H9 (cell line): ENCODE measurements around the gene SYDE2. TPM values are rescaled to one million over a fixed set of nuclear protein-coding genes. Genes with fewer than 3 reads are reported as not detected.

ENCODE experiments used
- DNase-seq: peaks from one replicate; pipeline ENCODE4 v3.0.0-alpha.2; 2017
- H2AFZ ChIP-seq: one replicate; pipeline ENCODE4 v1.6.1; 2013; ENCODE audit warnings: mild to moderate bottlenecking, low read length, control low read depth, moderate library complexity
- H2AK5ac ChIP-seq: 2 replicates; pipeline ENCODE4 v1.6.1; 2013; ENCODE audit warnings: low read length, control low read depth, mixed read lengths; ENCODE audit not compliant: insufficient read length
- H2BK120ac ChIP-seq: one replicate; pipeline ENCODE4 v1.6.1; 2013; ENCODE audit warnings: low read depth, mild to moderate bottlenecking, low read length, control low read depth, inconsistent platforms; ENCODE audit not compliant: poor library complexity, severe bottlenecking
- H2BK12ac ChIP-seq: 2 replicates; pipeline ENCODE4 v1.6.1; 2013; ENCODE audit warnings: low read length, control low read depth, mixed read lengths, low read depth; ENCODE audit not compliant: insufficient read length
- H2BK15ac ChIP-seq: 2 replicates; pipeline ENCODE4 v1.6.1; 2013; ENCODE audit warnings: low read depth, low read length, control low read depth
- H2BK20ac ChIP-seq: one replicate; pipeline ENCODE4 v1.6.1; 2013; ENCODE audit warnings: low read depth, mild to moderate bottlenecking, low read length, control low read depth, inconsistent platforms; ENCODE audit not compliant: poor library complexity, severe bottlenecking
- H2BK5ac ChIP-seq: 2 replicates; pipeline ENCODE4 v1.6.1; 2013; ENCODE audit warnings: low read length, control low read depth, mixed read lengths; ENCODE audit not compliant: insufficient read length
- H3K14ac ChIP-seq: 2 replicates; pipeline ENCODE4 v1.6.1; 2013; ENCODE audit warnings: low read length, control low read depth; ENCODE audit not compliant: insufficient read depth
- H3K18ac ChIP-seq: 2 replicates; pipeline ENCODE4 v1.6.1; 2013; ENCODE audit warnings: low read depth, mild to moderate bottlenecking, mixed read lengths, low read length, control low read depth; ENCODE audit not compliant: insufficient read length
- H3K23ac ChIP-seq: 2 replicates; pipeline ENCODE4 v1.6.1; 2013; ENCODE audit warnings: low read length, control low read depth, mixed read lengths, low read depth; ENCODE audit not compliant: insufficient read length
- H3K23me2 ChIP-seq: 2 replicates; pipeline ENCODE4 v1.6.1; 2013; ENCODE audit warnings: low read depth, mild to moderate bottlenecking, mixed read lengths, low read length, control low read depth; ENCODE audit not compliant: insufficient read length, poor library complexity, severe bottlenecking
- H3K27ac ChIP-seq: 2 replicates; pipeline ENCODE4 v1.5.1; 2013; ENCODE audit warnings: low read length, control low read depth, mixed read lengths, low read depth; ENCODE audit not compliant: insufficient read length
- H3K27me3 ChIP-seq: 2 replicates; pipeline ENCODE4 v1.6.1; 2013; ENCODE audit warnings: low read length, control low read depth, inconsistent platforms; ENCODE audit not compliant: insufficient read depth
- H3K4ac ChIP-seq: 2 replicates; pipeline ENCODE4 v1.6.1; 2013; ENCODE audit warnings: low read depth, mild to moderate bottlenecking, control low read depth, inconsistent platforms, low read length, moderate library complexity
- H3K4me1 ChIP-seq: 2 replicates; pipeline ENCODE4 v1.6.1; 2013; ENCODE audit warnings: low read length, control low read depth, inconsistent platforms; ENCODE audit not compliant: insufficient read depth
- H3K4me2 ChIP-seq: 2 replicates; pipeline ENCODE4 v1.6.1; 2013; ENCODE audit warnings: low read length, control low read depth, mixed read lengths; ENCODE audit not compliant: insufficient read length, insufficient read depth
- H3K56ac ChIP-seq: 2 replicates; pipeline ENCODE4 v1.6.1; 2013; ENCODE audit warnings: low read depth, mild to moderate bottlenecking, mixed read lengths, low read length, control low read depth; ENCODE audit not compliant: insufficient read length
- H3K79me1 ChIP-seq: 2 replicates; pipeline ENCODE4 v1.6.1; 2013; ENCODE audit warnings: low read depth, mild to moderate bottlenecking, moderate library complexity, low read length, control low read depth, inconsistent platforms; ENCODE audit not compliant: insufficient read depth, poor library complexity, severe bottlenecking
- H3K79me2 ChIP-seq: 2 replicates; pipeline ENCODE4 v1.6.1; 2013; ENCODE audit warnings: low read length, control low read depth, inconsistent platforms; ENCODE audit not compliant: insufficient read depth
- H3K9ac ChIP-seq: 2 replicates; pipeline ENCODE4 v1.6.1; 2013; ENCODE audit warnings: low read length, control low read depth, mixed read lengths; ENCODE audit not compliant: insufficient read length; ENCODE audit errors: extremely low read depth
- H3K9me3 ChIP-seq: one replicate; pipeline ENCODE4 v1.6.1; 2013; ENCODE audit warnings: low read depth, low read length, inconsistent platforms; ENCODE audit not compliant: control insufficient read depth
- H3T11ph ChIP-seq: one replicate; pipeline ENCODE4 v1.6.1; 2013; ENCODE audit warnings: mild to moderate bottlenecking, low read length, control low read depth, inconsistent platforms
- H4K20me1 ChIP-seq: one replicate; pipeline ENCODE4 v1.6.1; 2013; ENCODE audit not compliant: control insufficient read depth, insufficient read length, insufficient read depth
- H4K5ac ChIP-seq: 2 replicates; pipeline ENCODE4 v1.6.1; 2013; ENCODE audit warnings: low read depth, mild to moderate bottlenecking, mixed read lengths, low read length, control low read depth; ENCODE audit not compliant: insufficient read length
- H4K8ac ChIP-seq: replicated peaks from 2 replicates; pipeline ENCODE4 v1.6.1; 2013; ENCODE audit warnings: low read length, control low read depth, mixed read lengths, low read depth; ENCODE audit not compliant: insufficient read length
- H4K91ac ChIP-seq: 2 replicates; pipeline ENCODE4 v1.6.1; 2013; ENCODE audit warnings: low read depth, mild to moderate bottlenecking, moderate library complexity, mixed read lengths, low read length, control low read depth; ENCODE audit not compliant: insufficient read length
- H3K27ac Mint-ChIP-seq, 3 experiments: 2 replicates in 2 of 3; 3 replicates in 1 of 3; pipeline ENCODE4 v1.8.0; 2020 to 2021; ENCODE audit warnings: mixed read lengths in 3 of 3, mild to moderate bottlenecking in 1 of 3, moderate library complexity in 1 of 3
- H3K27me3 Mint-ChIP-seq: 2 replicates; pipeline ENCODE4 v1.8.0; 2021; ENCODE audit warnings: low read depth, mild to moderate bottlenecking, moderate library complexity, mixed read lengths
- H3K36me3 Mint-ChIP-seq, 3 experiments: 2 replicates in 2 of 3; 3 replicates in 1 of 3; pipeline ENCODE4 v1.8.0; 2020 to 2021; ENCODE audit warnings: low read depth in 3 of 3, mixed read lengths in 3 of 3; ENCODE audit not compliant: insufficient read depth in 1 of 3
- H3K4me1 Mint-ChIP-seq, 2 experiments: 2 replicates each; pipeline ENCODE4 v1.8.0; 2020; ENCODE audit warnings: mixed read lengths in 2 of 2
- H3K4me3 Mint-ChIP-seq, 2 experiments: 2 replicates in 1 of 2; 3 replicates in 1 of 2; pipeline ENCODE4 v1.8.0; 2020 to 2021; ENCODE audit warnings: mild to moderate bottlenecking in 2 of 2, mixed read lengths in 2 of 2, moderate library complexity in 1 of 2
- H3K9me3 Mint-ChIP-seq, 2 experiments: 2 replicates in 1 of 2; 3 replicates in 1 of 2; pipeline ENCODE4 v1.8.0; 2020; ENCODE audit warnings: mild to moderate bottlenecking in 2 of 2, mixed read lengths in 2 of 2, moderate library complexity in 1 of 2
- CTCF ChIP-seq: fragments of 200-600 bp; sonication (generic); conservative IDR thresholded peaks from 3 replicates; pipeline ENCODE4 v1.8.0; 2021; ENCODE audit warnings: antibody characterized with exemption, mild to moderate bottlenecking
- WGBS: extraction: QIAGEN DNeasy Blood & Tissue Kit; methylation state at CpG from one replicate; pipeline ENCODE4 v1.1.7; 2013; ENCODE audit warnings: missing lambda C conversion rate, low lambda C conversion rate, mixed read lengths; ENCODE audit not compliant: insufficient read length; ENCODE audit errors: extremely low coverage; 5-methylcytosine and 5-hydroxymethylcytosine counted together
- total RNA-seq: library from RNA; stranded (reverse); gene quantifications from 2 replicates; pipeline ENCODE4 v1.2.1, GENCODE V29; 2021

SYDE2 gene
- total RNA-seq, 1 experiment from 2014 or later = 12.4 TPM

DNA sequence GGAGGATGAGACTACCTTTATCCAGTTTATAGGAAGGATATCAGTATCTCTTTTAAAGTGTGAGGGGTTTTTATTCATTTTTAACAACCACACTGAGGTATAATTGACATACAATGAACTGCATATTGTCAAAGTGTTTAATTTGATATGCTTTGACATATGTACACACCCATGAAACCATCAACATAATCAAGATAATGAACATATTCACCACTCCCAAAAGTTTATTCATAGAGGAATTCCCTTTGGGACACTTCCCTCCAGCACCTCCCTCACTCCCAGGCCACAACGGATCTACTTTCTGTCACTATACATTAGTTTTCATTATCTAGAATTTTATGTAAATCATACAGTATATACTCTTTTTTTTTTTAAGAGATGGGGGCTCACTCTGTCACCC is 89.1 kb downstream of the SYDE2 start:
- Histone ChIP-seq H3K23me2 (no peaks in the 10 kb centered on the region), H3K14ac (no peak overlapping the region), H4K91ac (no peak overlapping the region), H2BK15ac (no peak overlapping the region), H2BK5ac (no peak overlapping the region), H2AFZ (no peak overlapping the region), H3K4me2 (no peak overlapping the region), H4K20me1 (no peaks in the 10 kb centered on the region), H3K9ac (no peak overlapping the region), H3K27me3 (no peaks in the 10 kb centered on the region), H3K27ac (no peak overlapping the region), H3K9me3 (no peaks in the 10 kb centered on the region), H3K4me1 (no peaks in the 10 kb centered on the region), H3K18ac (no peak overlapping the region), H3K23ac (no peak overlapping the region), H2BK20ac (no peak overlapping the region), H3K79me2 (no peaks in the 10 kb centered on the region), H2BK120ac (no peak overlapping the region), H4K8ac (no peak overlapping the region), H3T11ph (no peak overlapping the region), H3K56ac (no peak overlapping the region), H3K79me1 (no peaks in the 10 kb centered on the region), H2BK12ac (no peak overlapping the region), H2AK5ac (no peak overlapping the region), H4K5ac (no peak overlapping the region), H3K4ac (no peak overlapping the region)
- Mint-ChIP-seq H3K4me3 (no peak overlapping the region), H3K27me3 (peaks cover 1% of the 10 kb centered on the region; the same call in 1 of the 2 replicates), H3K4me1 (no peaks in the 10 kb centered on the region), H3K9me3 (no peaks in the 10 kb centered on the region), H3K27ac (no peak overlapping the region), H3K36me3 (no peaks in the 10 kb centered on the region)
- no peak for DNase-seq
- TF ChIP-seq CTCF = no peak
- WGBS = no CpG with 5 or more reads among the region's 1 CpG
